Panc1 (cell line): Measurements from ENCODE around the gene SAMHD1. TPM values are rescaled to one million over a fixed set of nuclear protein-coding genes. Genes with fewer than 3 reads are reported as not detected.

ENCODE experiments used
- ATAC-seq: fragments of 200-7000 bp; cut with Tn5 transposase; 2 replicates; pipeline ENCODE4 v1.9.1; 2020; ENCODE audit warnings: mild to moderate bottlenecking, moderate library complexity
- BruUV-seq: library from RNA; stranded (reverse); fragments of 400-500 nt; replicated peaks from 2 replicates; lab custom pipeline; 2021; lab: Mats Ljungman, UMichigan
- CTCF ChIA-PET: fragments of 300-600 bp; sonication (Branson Sonifier 250); formaldehyde crosslinking; loops from one replicate; lab custom pipeline; 2022; ENCODE audit warnings: antibody characterized with exemption; lab: Charles Lee
- POLR2A ChIA-PET: fragments of 300-600 bp; sonication (Branson Sonifier 250); formaldehyde crosslinking; loops from one replicate; lab custom pipeline; 2022; ENCODE audit warnings: antibody characterized with exemption; lab: Charles Lee
- DNase-seq: peaks from one replicate; pipeline ENCODE4 v3.0.0-alpha.2; 2010; ENCODE audit warnings: low read depth, low spot score
- H3K27ac ChIP-seq: 2 replicates; pipeline ENCODE4 v1.5.1; 2011; ENCODE audit warnings: mild to moderate bottlenecking, low read length, inconsistent platforms
- H3K27me3 ChIP-seq: fragments of 200-500 bp; sonication (Bioruptor generic); 2 replicates; pipeline ENCODE4 v1.6.0; 2014; ENCODE audit warnings: low read length, inconsistent platforms; ENCODE audit not compliant: control insufficient read depth, insufficient read depth
- H3K36me3 ChIP-seq: fragments of 200-500 bp; sonication (Bioruptor generic); 2 replicates; pipeline ENCODE4 v1.5.1; 2014; ENCODE audit warnings: inconsistent platforms, mild to moderate bottlenecking, low read length, moderate library complexity; ENCODE audit not compliant: control insufficient read depth, insufficient read depth
- H3K4me1 ChIP-seq: 2 replicates; pipeline ENCODE4 v1.5.1; 2011; ENCODE audit warnings: inconsistent platforms, mild to moderate bottlenecking, low read length, moderate library complexity; ENCODE audit not compliant: control insufficient read depth, insufficient read depth
- H3K4me3 ChIP-seq, 2 experiments: 2 replicates each; pipeline ENCODE4 v1.5.1; 2011 to 2012; ENCODE audit warnings: low read depth in 2 of 2, low read length in 2 of 2, mild to moderate bottlenecking in 2 of 2, inconsistent platforms in 1 of 2, moderate library complexity in 1 of 2
- H3K9me3 ChIP-seq: fragments of 200-500 bp; sonication (Bioruptor generic); 2 replicates; pipeline ENCODE4 v1.5.1; 2014; ENCODE audit warnings: low read depth, mild to moderate bottlenecking, inconsistent platforms, low read length, moderate library complexity; ENCODE audit not compliant: control insufficient read depth, insufficient read depth
- POLR2AphosphoS5 ChIP-seq: IDR thresholded peaks from 2 replicates; pipeline ENCODE4 v1.6.1; 2012; ENCODE audit warnings: mild to moderate bottlenecking, low read depth, low read length, moderate library complexity
- SIN3A ChIP-seq: IDR thresholded peaks from 2 replicates; pipeline ENCODE4 v1.6.1; 2012; ENCODE audit warnings: low read depth, mild to moderate bottlenecking, low read length, moderate library complexity, borderline replicate concordance; ENCODE audit not compliant: insufficient read depth
- TCF7L2 ChIP-seq: IDR thresholded peaks from 2 replicates; pipeline ENCODE4 v1.6.1; 2011; ENCODE audit warnings: mild to moderate bottlenecking, low read depth, low read length, inconsistent platforms
- in situ Hi-C: cut with HindIII; loops from 2 replicates; pipeline ENCODE4 v1.10.0; 2016; ENCODE audit warnings: low sequenced_read_pairs, low pct_unique_long_range_greater_than_20kb
- intact Hi-C: fragments of 100-400 bp; cut with micrococcal nuclease; formaldehyde crosslinking; loops from one replicate; pipeline ENCODE4 v1.10.0; 2022; ENCODE audit not compliant: unreplicated experiment
- total RNA-seq: library from RNA; stranded (reverse); gene quantifications from one replicate; pipeline ENCODE4 v1.2.1, GENCODE V29; 2021; ENCODE audit not compliant: unreplicated experiment
- TF ChIP-seq, protein P1 (sequence below): fragments of 450-650 bp; IDR thresholded peaks from 2 replicates; pipeline ENCODE4 v1.5.1; 2017; ENCODE audit warnings: mild to moderate bottlenecking
- TF ChIP-seq, protein P2 (sequence below), 2 experiments: IDR thresholded peaks; 2 replicates each; pipeline ENCODE4 v1.6.1; 2011 to 2012; ENCODE audit warnings: low read depth in 2 of 2, control low read depth in 1 of 2, low read length in 1 of 2, mild to moderate bottlenecking in 1 of 2, moderate library complexity in 1 of 2; ENCODE audit not compliant: insufficient read depth in 1 of 2

Gene SAMHD1
- total RNA-seq, 1 experiment from 2014 or later = 16.8 TPM

DNA sequence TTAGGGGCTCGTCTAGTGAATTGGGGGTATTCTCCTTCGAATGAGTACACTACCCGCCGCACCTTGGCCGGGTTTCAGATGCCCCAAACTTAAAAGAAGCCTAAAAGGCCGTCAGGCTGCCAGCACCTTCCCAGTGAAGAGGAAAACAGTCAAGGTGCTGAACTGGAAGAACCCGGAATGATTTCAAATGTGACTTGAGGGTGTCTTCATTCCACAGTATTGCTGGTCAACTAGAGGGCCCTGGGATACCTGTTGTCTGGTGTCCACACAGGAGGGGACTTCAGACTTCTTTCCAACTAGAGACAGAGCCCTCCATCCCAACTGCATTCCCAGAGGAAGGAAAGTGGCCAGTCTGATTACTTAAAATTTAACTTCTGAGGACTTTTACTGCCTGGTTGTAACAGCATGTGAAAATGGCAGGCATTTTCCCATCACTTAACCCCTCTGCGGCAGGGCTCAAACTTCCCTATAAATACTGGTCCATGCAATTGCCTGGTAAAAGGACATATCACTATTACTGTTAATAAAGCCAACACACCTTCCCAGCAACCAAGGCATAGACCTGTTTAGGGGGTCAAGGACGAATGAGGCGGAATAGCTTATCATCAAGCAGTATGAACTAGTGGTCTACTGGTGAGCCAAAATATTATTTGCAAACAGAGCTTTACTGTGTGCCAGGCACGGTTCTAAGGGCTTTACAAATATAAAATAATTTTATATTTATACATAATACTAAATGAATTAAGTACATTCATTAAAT, 651 bp upstream of the SAMHD1 start:
- intact Hi-C loops (no loop called here), in situ Hi-C loops (no loop called here)
- Histone ChIP-seq H3K4me1 (peaks cover 13% of the 10 kb centered on the region), H3K4me3 (peak overlapping the region; percentile 90 to 91), H3K27me3 (no peaks in the 10 kb centered on the region), H3K9me3 (no peaks in the 10 kb centered on the region), H3K27ac (peak overlapping the region; percentile 92), H3K36me3 (no peaks in the 10 kb centered on the region)
- ChIA-PET POLR2A (no interaction called here), CTCF (no interaction called here)
- TF ChIP-seq, protein P1, sequence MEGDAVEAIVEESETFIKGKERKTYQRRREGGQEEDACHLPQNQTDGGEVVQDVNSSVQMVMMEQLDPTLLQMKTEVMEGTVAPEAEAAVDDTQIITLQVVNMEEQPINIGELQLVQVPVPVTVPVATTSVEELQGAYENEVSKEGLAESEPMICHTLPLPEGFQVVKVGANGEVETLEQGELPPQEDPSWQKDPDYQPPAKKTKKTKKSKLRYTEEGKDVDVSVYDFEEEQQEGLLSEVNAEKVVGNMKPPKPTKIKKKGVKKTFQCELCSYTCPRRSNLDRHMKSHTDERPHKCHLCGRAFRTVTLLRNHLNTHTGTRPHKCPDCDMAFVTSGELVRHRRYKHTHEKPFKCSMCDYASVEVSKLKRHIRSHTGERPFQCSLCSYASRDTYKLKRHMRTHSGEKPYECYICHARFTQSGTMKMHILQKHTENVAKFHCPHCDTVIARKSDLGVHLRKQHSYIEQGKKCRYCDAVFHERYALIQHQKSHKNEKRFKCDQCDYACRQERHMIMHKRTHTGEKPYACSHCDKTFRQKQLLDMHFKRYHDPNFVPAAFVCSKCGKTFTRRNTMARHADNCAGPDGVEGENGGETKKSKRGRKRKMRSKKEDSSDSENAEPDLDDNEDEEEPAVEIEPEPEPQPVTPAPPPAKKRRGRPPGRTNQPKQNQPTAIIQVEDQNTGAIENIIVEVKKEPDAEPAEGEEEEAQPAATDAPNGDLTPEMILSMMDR = no peak
- TF ChIP-seq TCF7L2 = no peak
- TF ChIP-seq, protein P2, sequence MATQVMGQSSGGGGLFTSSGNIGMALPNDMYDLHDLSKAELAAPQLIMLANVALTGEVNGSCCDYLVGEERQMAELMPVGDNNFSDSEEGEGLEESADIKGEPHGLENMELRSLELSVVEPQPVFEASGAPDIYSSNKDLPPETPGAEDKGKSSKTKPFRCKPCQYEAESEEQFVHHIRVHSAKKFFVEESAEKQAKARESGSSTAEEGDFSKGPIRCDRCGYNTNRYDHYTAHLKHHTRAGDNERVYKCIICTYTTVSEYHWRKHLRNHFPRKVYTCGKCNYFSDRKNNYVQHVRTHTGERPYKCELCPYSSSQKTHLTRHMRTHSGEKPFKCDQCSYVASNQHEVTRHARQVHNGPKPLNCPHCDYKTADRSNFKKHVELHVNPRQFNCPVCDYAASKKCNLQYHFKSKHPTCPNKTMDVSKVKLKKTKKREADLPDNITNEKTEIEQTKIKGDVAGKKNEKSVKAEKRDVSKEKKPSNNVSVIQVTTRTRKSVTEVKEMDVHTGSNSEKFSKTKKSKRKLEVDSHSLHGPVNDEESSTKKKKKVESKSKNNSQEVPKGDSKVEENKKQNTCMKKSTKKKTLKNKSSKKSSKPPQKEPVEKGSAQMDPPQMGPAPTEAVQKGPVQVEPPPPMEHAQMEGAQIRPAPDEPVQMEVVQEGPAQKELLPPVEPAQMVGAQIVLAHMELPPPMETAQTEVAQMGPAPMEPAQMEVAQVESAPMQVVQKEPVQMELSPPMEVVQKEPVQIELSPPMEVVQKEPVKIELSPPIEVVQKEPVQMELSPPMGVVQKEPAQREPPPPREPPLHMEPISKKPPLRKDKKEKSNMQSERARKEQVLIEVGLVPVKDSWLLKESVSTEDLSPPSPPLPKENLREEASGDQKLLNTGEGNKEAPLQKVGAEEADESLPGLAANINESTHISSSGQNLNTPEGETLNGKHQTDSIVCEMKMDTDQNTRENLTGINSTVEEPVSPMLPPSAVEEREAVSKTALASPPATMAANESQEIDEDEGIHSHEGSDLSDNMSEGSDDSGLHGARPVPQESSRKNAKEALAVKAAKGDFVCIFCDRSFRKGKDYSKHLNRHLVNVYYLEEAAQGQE (IDR thresholded peaks at IDR 0.05; ENCODE audit: insufficient read depth in 1 of 2, low read depth in 2 of 2, low read length in 1 of 2) = no peak
- no peak for TF ChIP-seq POLR2AphosphoS5
- TF ChIP-seq SIN3A = no peak
- ATAC-seq = peak; percentile 23
- BruUV-seq = no TSS peak
- DNase-seq = no peak

DNA sequence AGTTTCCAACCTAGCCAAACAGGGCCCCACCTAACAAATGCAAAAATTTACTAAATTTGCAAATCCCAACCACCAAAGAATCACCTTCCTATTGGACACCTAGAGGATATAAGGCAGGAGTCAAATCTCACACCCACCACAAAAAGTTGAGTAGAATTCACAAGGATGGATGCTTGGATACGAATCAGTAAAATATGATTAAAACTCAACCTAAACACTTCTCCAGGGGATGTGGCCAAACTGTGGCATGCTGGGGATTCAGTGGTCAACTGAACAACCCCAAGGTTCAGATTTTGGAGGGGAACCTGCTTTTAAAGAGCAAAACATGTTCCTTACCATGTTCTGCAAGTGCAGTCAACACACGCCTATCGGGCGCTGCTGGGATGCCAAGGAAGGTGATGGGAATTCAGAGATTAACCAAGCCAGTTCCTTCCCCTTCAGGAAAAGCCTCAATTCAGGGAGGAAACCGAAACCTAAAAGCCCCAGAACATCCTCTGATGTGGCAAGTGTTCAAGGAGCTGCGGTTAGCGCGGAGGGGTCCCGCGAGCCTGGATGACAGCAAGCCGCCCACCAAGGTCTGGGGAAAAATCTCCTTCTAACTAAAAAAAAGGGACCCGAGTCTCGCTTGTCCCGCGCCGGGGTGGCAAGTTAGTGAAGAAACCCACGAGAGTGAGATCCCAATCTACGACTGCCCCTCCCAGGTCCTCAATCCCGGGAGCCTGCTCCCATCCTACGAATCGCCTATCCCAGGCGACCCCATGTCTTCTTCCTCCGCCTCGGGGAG, 902 bp downstream of the SAMHD1 start:
- Histone ChIP-seq H3K36me3 (no peaks in the 10 kb centered on the region), H3K4me1 (peaks cover 17% of the 10 kb centered on the region), H3K4me3 (peak overlapping the region; percentile 90 to 91), H3K27ac (peak overlapping the region; percentile 70), H3K9me3 (no peaks in the 10 kb centered on the region), H3K27me3 (no peaks in the 10 kb centered on the region)
- ATAC-seq (no peak; the same call in 1 of the 2 replicates), DNase-seq (no peak)
- intact Hi-C loops (no loop called here), in situ Hi-C loops (no loop called here)
- ChIA-PET POLR2A (no interaction called here), CTCF (no interaction called here)
- TF ChIP-seq SIN3A = 0 out of 2 replicates have a peak, but pooled peaks have one; percentile 10
- no peak for TF ChIP-seq POLR2AphosphoS5
- TF ChIP-seq, protein P1 = no peak
- TF ChIP-seq TCF7L2 = no peak
- no TSS peak for BruUV-seq
